Activated CD4-positive, CD25-positive, alpha-beta regulatory T cell (primary cell): ENCODE measurements around the gene C5orf63.
"Not testable (repeated sequence)": the region's sequence is repeated elsewhere in the genome, so short reads cannot be mapped to it uniquely, and the experiment has no call there.

Experiments
- DNase-seq, 4 experiments: peaks; one replicate each; lab custom pipeline; 2025; lab: John Stamatoyannopoulos, UW

The C5orf63 gene

GRCh38 chr5:127008300-127008975, 64.9 kb downstream of the C5orf63 start:
- DNase-seq: no peak

- no peak for DNase-seq
These were observed 65.8 kb downstream of the C5orf63 start for GRCh38 chr5:127007522-127007921.

- DNase-seq: no peak
These were observed 66.6 kb downstream of the C5orf63 start for GRCh38 chr5:127006744-127007143.

DNA sequence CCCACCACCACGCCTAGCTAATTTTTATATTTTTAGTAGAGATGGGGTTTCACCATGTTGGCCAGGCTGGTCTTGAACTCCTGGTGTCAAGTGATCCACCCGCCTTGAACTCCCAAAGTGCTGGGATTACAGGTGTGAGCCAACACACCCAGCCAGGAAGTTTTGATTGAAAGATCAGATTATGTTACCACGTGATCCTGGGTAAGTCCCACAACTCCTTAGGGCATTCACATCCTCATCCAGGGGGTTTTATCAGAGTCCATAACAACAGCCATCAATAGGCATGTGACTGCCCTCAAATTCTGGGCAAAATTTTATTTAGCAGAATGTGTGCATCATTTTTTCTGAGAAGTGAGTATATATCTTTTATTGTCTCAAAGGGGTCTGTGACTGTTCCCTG, 68.0 kb downstream of the C5orf63 start:
- not testable (repeated sequence) for DNase-seq

- DNase-seq: no peak
These were observed 68.6 kb downstream of the C5orf63 start for GRCh38 chr5:127004721-127005120.

GRCh38 chr5:127003798-127004495, 69.4 kb downstream of the C5orf63 start:
- DNase-seq: no peak

- DNase-seq: no peak
These were observed 70.9 kb downstream of the C5orf63 start for GRCh38 chr5:127002390-127002789.

- no peak for DNase-seq
These were observed 71.5 kb downstream of the C5orf63 start for GRCh38 chr5:127001621-127002296.
